HPDE6-E6E7 (cell line): Measurements from ENCODE around the gene DNAI1.
"Not testable (repeated sequence)": the region's sequence is repeated elsewhere in the genome, so short reads cannot be mapped to it uniquely, and the experiment has no call there.

Source experiments
- DNase-seq: peaks from one replicate; pipeline ENCODE4 v3.0.0; 2011; ENCODE audit warnings: missing footprints; ENCODE audit errors: extremely low spot score

Gene DNAI1

DNA sequence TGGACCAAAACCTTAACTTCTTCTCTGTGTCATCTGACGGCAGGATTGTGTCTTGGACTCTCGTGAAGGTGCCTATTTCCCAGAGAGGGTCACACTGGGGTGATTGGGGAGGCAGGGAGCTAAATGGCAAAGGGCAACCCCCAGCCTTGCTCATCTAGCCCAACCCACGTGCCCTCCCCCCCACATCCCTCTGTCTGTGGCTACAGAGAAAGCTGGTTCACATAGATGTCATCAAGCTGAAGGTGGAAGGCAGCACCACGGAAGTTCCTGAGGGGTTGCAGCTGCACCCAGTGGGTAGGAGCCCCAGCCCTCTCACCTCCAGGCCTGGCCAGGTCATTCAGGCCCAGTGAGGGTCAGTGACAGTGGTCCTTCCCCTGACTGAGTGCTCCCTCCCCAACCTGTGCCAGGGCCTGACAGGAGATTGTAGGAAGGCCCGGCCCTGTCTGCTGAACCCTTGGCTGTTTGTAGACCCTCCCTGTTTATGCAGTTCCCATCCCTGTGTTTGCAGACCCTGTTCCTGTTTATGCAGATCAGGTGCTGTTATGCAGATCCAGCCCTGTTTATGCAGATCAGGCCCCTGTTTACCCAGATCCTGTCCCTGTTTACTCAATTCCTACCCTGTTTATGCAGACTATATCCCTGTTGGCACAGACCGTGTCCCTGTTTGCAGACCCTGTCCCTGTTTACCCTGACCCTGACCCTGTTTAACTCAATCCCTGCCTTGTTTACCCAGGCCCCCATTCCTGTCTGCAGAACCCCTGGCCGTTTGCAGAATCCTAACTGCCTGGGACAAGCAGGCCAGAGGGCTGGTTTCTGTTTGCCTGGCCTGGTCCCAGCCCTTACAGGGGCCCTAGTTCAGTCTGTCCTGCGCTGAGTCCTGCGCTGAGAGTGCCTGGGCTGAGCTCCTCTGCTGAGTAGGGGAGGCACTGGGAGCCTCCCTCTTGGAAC is 53.8 kb downstream of the DNAI1 start:
- no peak for DNase-seq

GRCh38 chr9:34513567-34514214 is 55.1 kb downstream of the DNAI1 start:
- DNase-seq = no peak

DNA sequence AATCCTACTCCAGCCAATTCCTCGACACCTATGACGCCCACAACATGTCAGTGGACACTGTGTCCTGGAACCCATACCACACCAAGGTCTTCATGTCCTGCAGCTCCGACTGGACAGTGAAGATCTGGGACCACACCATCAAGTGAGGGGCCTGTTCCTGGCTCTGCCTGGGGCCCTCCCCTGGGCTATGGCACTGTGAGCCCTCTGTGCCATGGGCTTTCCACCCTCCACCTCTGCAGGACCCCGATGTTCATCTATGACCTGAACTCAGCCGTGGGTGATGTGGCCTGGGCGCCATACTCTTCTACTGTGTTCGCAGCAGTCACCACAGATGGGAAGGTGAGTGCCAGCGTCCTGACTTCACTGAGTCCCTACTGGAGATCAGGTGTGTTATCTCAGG is 55.8 kb downstream of the DNAI1 start:
- DNase-seq = no peak

GRCh38 chr9:34514816-34515215 is 56.2 kb downstream of the DNAI1 start:
- DNase-seq = no peak

- DNase-seq = no peak
Observed at GRCh38 chr9:34515959-34516358, 57.4 kb downstream of the DNAI1 start.

DNA sequence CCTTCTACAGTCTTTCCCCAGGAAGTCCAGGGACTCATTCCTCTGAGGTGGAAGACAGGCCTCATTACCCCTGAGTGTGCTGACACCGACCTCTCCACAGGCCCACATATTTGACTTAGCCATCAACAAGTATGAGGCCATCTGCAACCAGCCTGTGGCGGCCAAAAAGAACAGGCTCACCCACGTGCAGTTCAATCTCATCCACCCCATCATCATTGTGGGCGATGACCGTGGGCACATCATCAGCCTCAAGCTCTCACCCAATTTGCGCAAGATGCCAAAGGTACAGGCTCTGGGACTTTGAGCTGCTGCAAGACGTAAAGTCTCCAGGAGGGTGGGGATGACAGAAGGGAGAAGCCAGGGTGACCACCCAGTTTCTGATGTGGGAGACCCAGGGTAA is 58.6 kb downstream of the DNAI1 start:
- no peak for DNase-seq

- no peak for DNase-seq
Observed at GRCh38 chr9:34518110-34518616, 59.6 kb downstream of the DNAI1 start.

GRCh38 chr9:34518896-34519295 is 60.3 kb downstream of the DNAI1 start:
- DNase-seq = no peak

- DNase-seq = no peak
Observed at GRCh38 chr9:34519321-34520020, 60.9 kb downstream of the DNAI1 start.

GRCh38 chr9:34520096-34520495 is 61.5 kb downstream of the DNAI1 start:
- DNase-seq = no peak

DNA sequence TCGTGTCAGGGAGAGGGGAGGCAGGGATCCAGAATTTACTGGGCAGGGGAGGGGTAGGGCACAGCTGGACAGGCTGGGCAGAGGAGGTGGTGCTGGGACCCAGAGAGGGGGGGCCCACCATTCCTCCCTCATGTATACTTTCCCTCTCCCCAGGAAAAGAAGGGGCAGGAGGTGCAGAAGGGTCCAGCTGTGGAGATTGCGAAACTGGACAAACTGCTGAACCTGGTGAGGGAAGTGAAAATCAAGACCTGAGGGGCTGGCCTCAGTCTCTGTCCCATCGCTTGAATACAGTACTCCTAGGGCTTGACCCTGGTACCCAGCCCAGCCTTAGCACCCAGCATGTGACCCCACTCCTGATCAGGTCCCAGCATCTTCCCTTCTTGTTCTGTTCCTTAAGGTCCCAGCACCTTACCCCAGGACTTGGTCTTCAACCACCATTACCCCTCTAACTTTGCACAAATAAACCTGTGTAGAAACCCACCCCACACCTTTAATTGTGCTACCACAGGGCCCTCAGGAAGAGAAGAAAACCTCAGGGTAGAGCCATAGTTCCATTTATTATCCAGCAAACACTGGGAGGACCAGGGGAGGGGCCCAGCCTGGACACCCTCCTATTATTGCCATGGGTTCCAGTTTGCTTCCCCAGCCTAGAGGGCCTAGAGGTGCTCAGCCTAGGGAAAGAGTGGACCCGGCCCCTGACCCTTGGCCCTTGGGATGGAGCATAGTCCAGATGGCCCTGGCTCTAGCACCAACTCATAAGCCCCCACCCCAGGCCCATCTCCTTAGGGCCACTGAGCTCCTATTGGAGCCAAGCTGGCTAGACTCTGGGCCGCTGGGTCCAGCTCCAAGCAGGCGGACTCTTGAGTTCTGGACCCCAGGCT is 62.1 kb downstream of the DNAI1 start:
- no peak for DNase-seq

- no peak for DNase-seq
Observed at GRCh38 chr9:34521406-34522045, 62.9 kb downstream of the DNAI1 start.

DNA sequence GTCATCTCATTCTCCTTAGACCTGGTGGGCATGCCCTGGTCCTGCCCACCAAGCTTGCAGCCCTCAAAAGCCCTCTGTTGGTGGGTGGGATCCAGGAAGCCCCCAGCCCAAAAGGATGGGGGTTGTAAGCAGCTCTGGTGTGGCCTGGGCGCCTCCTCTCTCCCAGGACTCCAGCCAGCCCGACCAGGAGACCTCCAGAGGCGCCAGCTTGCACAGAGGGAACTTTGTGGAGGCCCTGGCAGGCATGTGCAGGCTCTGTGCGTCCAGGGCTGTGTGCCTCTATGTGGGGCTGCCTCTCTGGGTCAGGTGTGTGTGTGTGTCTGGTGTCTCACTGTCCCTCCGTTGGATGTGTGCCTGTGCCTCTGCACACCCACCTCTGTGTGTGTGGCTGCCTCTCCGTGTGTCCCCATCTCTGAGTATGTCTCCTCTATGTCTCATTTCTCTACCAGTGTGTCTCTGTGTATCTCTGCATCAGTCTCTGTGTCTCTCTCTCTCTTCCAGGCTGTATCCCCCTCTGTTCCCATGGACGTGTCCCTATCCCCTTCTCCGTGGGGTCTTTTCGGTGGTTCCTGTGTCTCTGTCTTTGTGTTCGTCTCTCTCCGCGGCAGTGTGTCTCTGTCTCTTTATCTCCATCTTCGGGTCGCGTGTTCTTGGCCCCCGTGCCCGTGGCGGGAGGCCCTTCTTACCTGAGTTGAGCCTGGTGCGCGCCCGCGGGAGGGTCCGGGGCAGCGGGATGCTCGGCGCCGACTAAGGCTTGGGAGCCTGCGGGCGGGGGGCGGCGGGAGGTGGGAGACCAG is 63.7 kb downstream of the DNAI1 start:
- no peak for DNase-seq

DNA sequence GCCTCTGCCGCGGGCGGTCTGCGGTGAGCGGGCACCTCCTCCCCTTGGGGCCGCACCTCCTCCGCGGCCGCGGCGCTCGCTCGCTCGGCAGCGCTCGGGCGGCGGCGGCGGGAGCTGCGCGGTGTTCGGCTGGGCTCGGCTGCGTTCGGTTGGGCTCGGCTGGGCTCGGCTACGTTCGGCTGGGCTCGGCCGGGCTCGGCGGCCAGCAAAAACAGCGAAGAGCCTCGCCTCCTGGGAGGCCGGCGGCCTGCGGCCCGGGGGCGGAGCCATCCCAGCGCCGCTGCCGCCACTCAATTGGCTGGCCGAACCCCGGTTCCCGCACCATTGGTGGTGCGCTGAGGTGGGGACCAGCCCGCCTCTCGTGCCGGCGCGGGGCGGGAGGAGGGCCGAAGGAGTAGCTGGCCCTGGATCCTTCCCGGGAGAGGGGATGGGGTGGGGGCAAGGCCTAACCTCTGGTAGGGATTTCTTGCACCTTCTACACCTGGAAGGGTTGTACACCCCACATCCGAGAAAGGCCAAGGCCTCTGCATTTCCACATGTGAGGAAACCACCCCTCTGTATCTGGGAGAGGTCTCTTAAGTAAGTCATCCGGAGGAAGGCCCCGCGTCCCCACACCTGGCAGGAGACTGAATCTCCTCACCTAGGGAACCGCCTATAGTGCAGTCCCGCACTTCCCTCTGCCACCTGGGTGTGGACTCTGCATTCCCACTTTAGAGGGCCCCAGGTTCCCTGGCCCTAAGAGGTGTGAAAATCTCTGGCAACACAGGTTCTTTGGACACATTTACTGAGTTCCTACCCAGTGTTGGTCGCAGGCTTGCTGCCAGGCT is 64.6 kb downstream of the DNAI1 start, which contains the start of gene ENHO:
TSS of gene ENHO (minus strand) at position 20 of the 827 bp plus-strand sequence. CDS start 1,295 bp downstream, outside the sequence.
- peak; percentile 95 for DNase-seq

DNA sequence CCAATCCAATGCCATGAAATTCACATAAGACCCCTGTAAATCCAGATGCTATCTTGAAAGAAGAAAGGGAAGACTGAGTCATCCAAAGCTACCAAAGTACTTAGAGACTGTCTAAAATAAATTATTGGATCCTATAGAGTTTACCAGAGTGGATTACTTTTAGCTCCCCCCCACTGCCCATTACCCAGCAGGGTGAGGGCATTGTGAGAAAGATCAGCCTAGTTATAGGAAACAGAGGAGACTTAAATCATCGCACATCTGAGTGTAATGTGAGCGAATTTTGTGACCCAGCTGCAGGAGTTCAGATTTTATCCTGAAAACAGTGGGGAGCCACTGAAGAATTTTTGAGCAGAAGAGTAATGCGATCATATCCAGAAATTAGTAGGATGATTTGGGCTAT is 65.7 kb downstream of the DNAI1 start:
- no peak for DNase-seq

- DNase-seq = no peak
Observed at GRCh38 chr9:34526026-34526425, 67.4 kb downstream of the DNAI1 start.

- DNase-seq = not testable (repeated sequence)
Observed at GRCh38 chr9:34532041-34532440, 73.4 kb downstream of the DNAI1 start.

- no peak for DNase-seq
Observed at GRCh38 chr9:34536685-34537084, 78.1 kb downstream of the DNAI1 start.

DNA sequence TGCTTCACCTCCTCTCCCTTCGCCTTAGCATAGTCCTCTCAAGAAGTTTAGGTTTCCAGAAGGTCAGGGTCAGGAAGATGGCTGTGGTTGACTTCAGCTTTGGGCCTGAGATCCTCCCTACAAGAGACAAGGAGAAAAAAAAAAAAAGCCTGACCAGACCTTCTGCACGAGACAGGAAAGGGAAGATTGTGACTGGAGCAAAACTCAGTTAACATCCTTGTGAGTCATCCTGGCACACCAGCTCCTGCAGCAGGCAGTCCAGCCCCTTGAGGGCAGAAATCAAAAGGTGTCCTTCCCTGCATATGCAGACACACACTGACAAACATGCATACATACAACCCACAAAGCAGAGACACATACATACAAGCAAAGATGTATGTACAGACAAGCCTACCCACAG is 82.2 kb downstream of the DNAI1 start:
- DNase-seq = peak; percentile 63
